NCI-H524 treated with DMSO at 0.1 percent for 48 hours (cell line): ENCODE results near the gene TM9SF1.

Source experiments
- DNase-seq: peaks from one replicate; lab custom pipeline; 2025; lab: John Stamatoyannopoulos, UW

Gene TM9SF1

GRCh38 chr14:24178399-24179178 is 16.7 kb downstream of the TM9SF1 start:
- no peak for DNase-seq

GRCh38 chr14:24177891-24178290 is 17.4 kb downstream of the TM9SF1 start:
- no peak for DNase-seq

- DNase-seq = no peak
Observed at GRCh38 chr14:24177041-24177825, 18.0 kb downstream of the TM9SF1 start.

- DNase-seq = no peak
Observed at GRCh38 chr14:24176599-24176998, 18.6 kb downstream of the TM9SF1 start.

- no peak for DNase-seq
Observed at GRCh38 chr14:24172871-24173281, 22.4 kb downstream of the TM9SF1 start.

GRCh38 chr14:24172261-24172860 is 22.9 kb downstream of the TM9SF1 start:
- DNase-seq = no peak

- peak; percentile 100 for DNase-seq
Observed at GRCh38 chr14:24171422-24172260, 23.6 kb downstream of the TM9SF1 start, which contains the start of gene REC8. TSS of gene REC8 (plus strand) at chr14:24172080. CDS start at chr14:24172553, 473 bp downstream.

GRCh38 chr14:24167469-24168114 is 27.6 kb downstream of the TM9SF1 start:
- no peak for DNase-seq

GRCh38 chr14:24165785-24166184 is 29.5 kb downstream of the TM9SF1 start:
- no peak for DNase-seq

- DNase-seq = no peak
Observed at GRCh38 chr14:24164518-24164991, 30.7 kb downstream of the TM9SF1 start.

GRCh38 chr14:24162093-24162492 is 33.1 kb downstream of the TM9SF1 start:
- DNase-seq = no peak

- peak; percentile 90 for DNase-seq
Observed at GRCh38 chr14:24160850-24161804, 34.1 kb downstream of the TM9SF1 start, which contains the start of gene IRF9. TSS of gene IRF9 (plus strand) at chr14:24161265. CDS start at chr14:24162145, 880 bp downstream.

GRCh38 chr14:24160499-24160849 is 34.8 kb downstream of the TM9SF1 start:
- no peak for DNase-seq

GRCh38 chr14:24159777-24160498 is 35.3 kb downstream of the TM9SF1 start:
- no peak for DNase-seq

GRCh38 chr14:24157331-24157730 is 37.9 kb downstream of the TM9SF1 start:
- no peak for DNase-seq

GRCh38 chr14:24156840-24157239 is 38.4 kb downstream of the TM9SF1 start:
- DNase-seq = no peak

GRCh38 chr14:24155100-24155499 is 40.1 kb downstream of the TM9SF1 start:
- DNase-seq = peak; percentile 34

- no peak for DNase-seq
Observed at GRCh38 chr14:24151404-24152080, 43.7 kb downstream of the TM9SF1 start.

- DNase-seq = no peak
Observed at GRCh38 chr14:24150993-24151392, 44.2 kb downstream of the TM9SF1 start.
